ENCODE measurements around the gene MECP2.
A peak's percentile ranks its signal among the peaks of the same experiment; 100 is the strongest.

The MECP2 gene

GRCh38 chrX:153974726-153975286 is 122.7 kb downstream of the MECP2 start:
- TF ChIP-seq TAF1 (IDR thresholded peaks at IDR 0.05; ENCODE audit: borderline replicate concordance, insufficient read depth, low read length) = no peak
- TF ChIP-seq FOXP2 (optimal IDR thresholded peaks at IDR 0.05; ENCODE audit: borderline replicate concordance, extremely low read depth, extremely low read length, insufficient read depth) = no peak
- no peak for TF ChIP-seq POLR2AphosphoS5 (IDR thresholded peaks at IDR 0.05; ENCODE audit: low read depth, low read length)
- no peak for TF ChIP-seq REST (IDR thresholded peaks at IDR 0.05; ENCODE audit: insufficient read depth in 1 of 2, low read depth in 2 of 2, low read length in 2 of 2)
- TF ChIP-seq SIN3A (IDR thresholded peaks at IDR 0.05; ENCODE audit: borderline replicate concordance, insufficient read depth, low read length) = no peak

GRCh38 chrX:153974003-153974725 is 123.4 kb downstream of the MECP2 start:
- no peak for TF ChIP-seq SIN3A (IDR thresholded peaks at IDR 0.05; ENCODE audit: borderline replicate concordance, insufficient read depth, low read length)
- TF ChIP-seq FOXP2 (optimal IDR thresholded peaks at IDR 0.05; ENCODE audit: borderline replicate concordance, extremely low read depth, extremely low read length, insufficient read depth) = no peak
- no peak for TF ChIP-seq POLR2AphosphoS5 (IDR thresholded peaks at IDR 0.05; ENCODE audit: low read depth, low read length)
- no peak for TF ChIP-seq TAF1 (IDR thresholded peaks at IDR 0.05; ENCODE audit: borderline replicate concordance, insufficient read depth, low read length)
- no peak for TF ChIP-seq REST (IDR thresholded peaks at IDR 0.05; ENCODE audit: insufficient read depth in 1 of 2, low read depth in 2 of 2, low read length in 2 of 2)

- TF ChIP-seq TAF1 (IDR thresholded peaks at IDR 0.05; ENCODE audit: borderline replicate concordance, insufficient read depth, low read length) (no peak), POLR2AphosphoS5 (IDR thresholded peaks at IDR 0.05; ENCODE audit: low read depth, low read length) (no peak), SIN3A (IDR thresholded peaks at IDR 0.05; ENCODE audit: borderline replicate concordance, insufficient read depth, low read length) (no peak), FOXP2 (optimal IDR thresholded peaks at IDR 0.05; ENCODE audit: borderline replicate concordance, extremely low read depth, extremely low read length, insufficient read depth) (no peak)
Observed at GRCh38 chrX:153973127-153974002, 124.2 kb downstream of the MECP2 start.

- TF ChIP-seq REST (IDR thresholded peaks at IDR 0.05; ENCODE audit: insufficient read depth in 1 of 2, low read depth in 2 of 2, low read length in 2 of 2) (no peak; a peak in 1 of 4 replicates), SIN3A (IDR thresholded peaks at IDR 0.05; ENCODE audit: borderline replicate concordance, insufficient read depth, low read length) (no peak), TAF1 (IDR thresholded peaks at IDR 0.05; ENCODE audit: borderline replicate concordance, insufficient read depth, low read length) (no peak), POLR2AphosphoS5 (IDR thresholded peaks at IDR 0.05; ENCODE audit: low read depth, low read length) (peak; percentile 56; the same call in 1 of the 2 replicates)
Observed at GRCh38 chrX:153972368-153973126, 125.0 kb downstream of the MECP2 start, which contains the start of gene TMEM187. TSS of gene TMEM187 (plus strand) at chrX:153972754. CDS start at chrX:153982063, 9,309 bp downstream.

Data from PFSK-1 (cell line).